Lower leg skin (tissue), 4 donors: ENCODE data around the gene DDC. TPM values are rescaled to one million over a fixed set of nuclear protein-coding genes. Genes with fewer than 3 reads are reported as not detected.

Source experiments
- DNase-seq, 2 donors: peaks; one replicate each; pipeline ENCODE4 v3.0.0-alpha.2; 2019; ENCODE audit warnings: low spot score in 2 of 2
- H3K4me3 ChIP-seq: fragments of 200-600 bp; sonication (generic); 2 replicates; pipeline ENCODE4 v1.5.1; 2017; ENCODE audit warnings: mild to moderate bottlenecking, low read depth; ENCODE audit not compliant: poor library complexity, severe bottlenecking
- CTCF ChIP-seq, 3 donors: fragments of 450-650 bp; IDR thresholded peaks; one replicate each; pipeline ENCODE4 v1.5.1; 2016; ENCODE audit warnings: antibody characterized with exemption in 3 of 3, mild to moderate bottlenecking in 3 of 3, moderate library complexity in 2 of 3
- POLR2A ChIP-seq, 2 donors: fragments of 450-650 bp; IDR thresholded peaks; one replicate each; pipeline ENCODE4 v1.6.1; 2016 to 2017; ENCODE audit warnings: antibody characterized with exemption in 2 of 2, mild to moderate bottlenecking in 1 of 2, moderate library complexity in 1 of 2
- WGBS, 2 donors: methylation state at CpG; one replicate each; pipeline ENCODE4 v1.1.5; 2018; 5-methylcytosine and 5-hydroxymethylcytosine counted together
- intact Hi-C: fragments of 100-400 bp; cut with DNase I; formaldehyde crosslinking; loops from one replicate; pipeline ENCODE4 v1.15.0; 2023; ENCODE audit warnings: low total_unique reads
- total RNA-seq, 4 donors: library from RNA; depleted of rRNA; stranded (reverse); fragments of >200 nt; gene quantifications; one replicate each; pipeline ENCODE4 v1.1.0, GENCODE V29; 2016

Gene DDC
- total RNA-seq, 4 donors from 2014 or later = 1.2 TPM; not detected in 3

GRCh38 chr7:50596484-50596883 lies 31.3 kb upstream of the DDC start:
- WGBS, 2 donors = 85% methylated on average over 4 of the region's 4 CpGs
- intact Hi-C loops = no loop called here
- DNase-seq = no peak
- TF ChIP-seq CTCF (IDR thresholded peaks at IDR 0.05) (no peak), POLR2A (IDR thresholded peaks at IDR 0.05) (no peak)
- no peak overlapping the region for H3K4me3 ChIP-seq

DNA sequence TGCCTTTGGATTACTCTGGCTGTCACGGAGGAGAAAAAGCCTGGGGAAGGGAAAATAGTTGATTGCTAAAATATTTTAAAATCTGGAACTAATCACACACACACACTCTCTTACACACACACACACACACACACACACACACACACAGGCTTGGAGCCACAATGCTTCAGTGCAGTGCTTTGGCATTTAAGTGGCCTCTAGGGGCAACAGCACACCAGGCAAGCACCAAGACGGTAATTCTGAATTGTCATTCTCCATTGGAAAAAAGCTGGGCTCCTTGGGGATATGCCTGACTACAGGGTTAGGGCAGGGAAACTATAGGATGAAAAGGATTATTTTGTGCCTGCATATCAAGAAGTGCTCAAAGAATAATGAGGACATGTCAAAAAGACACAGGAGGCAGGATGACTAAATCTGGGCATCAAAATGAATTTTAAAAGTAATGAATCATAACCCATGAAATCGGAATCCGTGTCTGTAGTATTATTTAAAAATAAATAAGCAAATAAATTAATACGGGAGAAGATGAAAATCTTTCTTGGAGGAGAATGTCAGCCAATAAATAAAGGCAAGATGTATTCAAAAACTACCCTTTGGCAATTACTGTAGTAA lies 30.4 kb upstream of the DDC start:
- 53 to 60% methylated on average over 5 of the region's 5 CpGs for WGBS, 2 donors
- intact Hi-C loops = no loop called here
- TF ChIP-seq CTCF (IDR thresholded peaks at IDR 0.05) (no peak), POLR2A (IDR thresholded peaks at IDR 0.05) (no peak)

DNA sequence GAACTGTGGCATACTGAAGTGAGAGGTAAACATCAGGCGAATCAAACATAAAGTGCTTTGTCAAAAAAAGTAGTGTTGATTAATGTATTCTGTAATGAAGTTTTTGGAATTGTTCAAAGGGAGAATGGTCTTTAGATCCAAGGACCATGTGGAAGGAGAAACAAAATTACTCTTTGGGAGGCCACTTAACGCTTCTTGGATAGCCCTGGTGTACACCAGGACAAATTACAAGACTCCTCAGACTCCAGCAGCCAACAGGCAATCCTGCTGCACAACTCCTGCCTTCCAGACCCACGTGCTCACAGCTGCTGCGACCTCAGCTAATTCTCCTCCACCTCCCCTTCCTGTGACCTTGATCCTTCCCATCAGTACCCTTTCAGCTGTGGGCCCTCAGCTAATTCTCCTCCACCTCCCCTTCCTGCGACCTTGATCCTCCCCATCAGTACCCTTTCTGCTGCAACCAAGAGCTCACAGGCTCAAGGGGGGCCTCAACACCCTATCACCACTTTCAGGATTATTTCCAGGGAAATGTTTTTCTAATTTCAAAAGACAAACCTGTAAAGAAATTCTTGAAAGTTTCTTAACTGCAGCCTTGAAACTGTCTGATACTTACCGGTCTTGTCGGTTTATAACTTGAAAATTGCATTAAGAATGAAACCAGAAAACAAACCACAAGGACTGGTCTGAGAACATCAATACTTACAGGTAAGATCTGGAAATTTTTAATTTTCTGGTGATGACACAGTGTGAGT lies 29.7 kb upstream of the DDC start:
- TF ChIP-seq CTCF (IDR thresholded peaks at IDR 0.05) (no peak), POLR2A (IDR thresholded peaks at IDR 0.05) (no peak)
- WGBS, 2 donors = 84 to 87% methylated on average over 7 of the region's 7 CpGs
- intact Hi-C loops = no loop called here
- DNase-seq = no peak
- no peak overlapping the region for H3K4me3 ChIP-seq

More for the DNA sequence above, 30.4 kb upstream of the DDC start:
- no peak overlapping the region for H3K4me3 ChIP-seq
- no peak for DNase-seq

- H3K4me3 ChIP-seq = no peak overlapping the region
- intact Hi-C loops = no loop called here
- no peak for TF ChIP-seq CTCF (IDR thresholded peaks at IDR 0.05)
- no peak for TF ChIP-seq POLR2A (IDR thresholded peaks at IDR 0.05)
- WGBS, 2 donors = 84 to 85% methylated on average over 4 of the region's 4 CpGs
- no peak for DNase-seq
Measured at GRCh38 chr7:50594136-50594535, 28.9 kb upstream of the DDC start.

GRCh38 chr7:50592940-50593339 lies 27.7 kb upstream of the DDC start:
- DNase-seq = no peak
- 92 to 97% methylated on average over 13 of the region's 13 CpGs for WGBS, 2 donors
- TF ChIP-seq POLR2A (IDR thresholded peaks at IDR 0.05) (no peak), CTCF (IDR thresholded peaks at IDR 0.05) (no peak)
- intact Hi-C loops = no loop called here
- no peak overlapping the region for H3K4me3 ChIP-seq
